ENCODE measurements around the gene STX12.

GRCh38 chr1:27724961-27725373 lies 48.1 kb upstream of the STX12 start:
- TF ChIP-seq, protein P1, sequence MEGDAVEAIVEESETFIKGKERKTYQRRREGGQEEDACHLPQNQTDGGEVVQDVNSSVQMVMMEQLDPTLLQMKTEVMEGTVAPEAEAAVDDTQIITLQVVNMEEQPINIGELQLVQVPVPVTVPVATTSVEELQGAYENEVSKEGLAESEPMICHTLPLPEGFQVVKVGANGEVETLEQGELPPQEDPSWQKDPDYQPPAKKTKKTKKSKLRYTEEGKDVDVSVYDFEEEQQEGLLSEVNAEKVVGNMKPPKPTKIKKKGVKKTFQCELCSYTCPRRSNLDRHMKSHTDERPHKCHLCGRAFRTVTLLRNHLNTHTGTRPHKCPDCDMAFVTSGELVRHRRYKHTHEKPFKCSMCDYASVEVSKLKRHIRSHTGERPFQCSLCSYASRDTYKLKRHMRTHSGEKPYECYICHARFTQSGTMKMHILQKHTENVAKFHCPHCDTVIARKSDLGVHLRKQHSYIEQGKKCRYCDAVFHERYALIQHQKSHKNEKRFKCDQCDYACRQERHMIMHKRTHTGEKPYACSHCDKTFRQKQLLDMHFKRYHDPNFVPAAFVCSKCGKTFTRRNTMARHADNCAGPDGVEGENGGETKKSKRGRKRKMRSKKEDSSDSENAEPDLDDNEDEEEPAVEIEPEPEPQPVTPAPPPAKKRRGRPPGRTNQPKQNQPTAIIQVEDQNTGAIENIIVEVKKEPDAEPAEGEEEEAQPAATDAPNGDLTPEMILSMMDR (IDR thresholded peaks at IDR 0.05) = no peak
- peak in 1 of 4 donors; percentile 14 for TF ChIP-seq POLR2A (IDR thresholded peaks at IDR 0.05)
- TF ChIP-seq POLR2AphosphoS5 (IDR thresholded peaks at IDR 0.05) = no peak
